HepG2 (cell line): ENCODE measurements around the gene FASTK. TPM values are rescaled to one million over a fixed set of nuclear protein-coding genes. Genes with fewer than 3 reads are reported as not detected.

Source experiments
- ATAC-seq: fragments of 200-7000 bp; cut with Tn5 transposase; 3 replicates; pipeline ENCODE4 v1.9.1; 2020; ENCODE audit warnings: mild to moderate bottlenecking, moderate library complexity
- BruUV-seq: library from RNA; stranded (reverse); fragments of 400-500 nt; replicated peaks from 2 replicates; lab custom pipeline; 2021; lab: Mats Ljungman, UMichigan
- CTCF ChIA-PET: fragments of 300-600 bp; formaldehyde crosslinking; extraction: SDS; loops from one replicate; lab custom pipeline; 2021; ENCODE audit warnings: low total read pairs, inconsistent platforms, low intra/inter-chr PET ratio; lab: Yijun Ruan, JAX
- POLR2A ChIA-PET: fragments of 350-600 bp; sonication (Branson Sonifier 250); formaldehyde crosslinking; loops from one replicate; lab custom pipeline; 2020; ENCODE audit warnings: antibody characterized with exemption, inconsistent platforms; lab: Yijun Ruan, JAX
- DNase-seq: peaks from one replicate; pipeline ENCODE4 v3.0.0-alpha.2; 2015; ENCODE audit warnings: low spot score
- FAIRE-seq: peaks from 3 replicates; lab custom pipeline; 2011; peaks lifted over from hg19 to GRCh38; lab: Jason Lieb, UNC
- H2AFZ ChIP-seq: one replicate; pipeline ENCODE4 v1.6.1; 2011; ENCODE audit warnings: low read length, inconsistent platforms
- H3K27ac ChIP-seq: fragments of 300-600 bp; 3 replicates; pipeline ENCODE4 v1.8.0; 2011; ENCODE audit warnings: mixed run types, mild to moderate bottlenecking, mixed read lengths, low read length, inconsistent platforms; ENCODE audit not compliant: insufficient read depth; ENCODE audit errors: extremely low read length
- H3K27me3 ChIP-seq, 2 experiments: fragments of 200-600 bp in 1 of 2; 2 replicates in 1 of 2; 3 replicates in 1 of 2; pipeline versions ENCODE4 v1.6.0 to v1.8.0; 2011; ENCODE audit warnings: low read length in 2 of 2, mild to moderate bottlenecking in 2 of 2, moderate library complexity in 2 of 2, inconsistent platforms in 1 of 2; ENCODE audit not compliant: insufficient read depth in 2 of 2, control insufficient read depth in 1 of 2
- H3K36me3 ChIP-seq, 2 experiments: fragments of 200-600 bp in 1 of 2; replicated peaks in 1 of 2; 2 replicates in 1 of 2; 3 replicates in 1 of 2; pipeline versions ENCODE4 v1.5.1 to v1.8.0; 2011; ENCODE audit warnings: low read length in 2 of 2, inconsistent platforms in 1 of 2; ENCODE audit not compliant: insufficient read depth in 2 of 2, control insufficient read depth in 1 of 2
- H3K4me1 ChIP-seq: 2 replicates; pipeline ENCODE4 v1.5.1; 2012; ENCODE audit warnings: low read length, inconsistent platforms; ENCODE audit not compliant: insufficient read depth
- H3K4me2 ChIP-seq: 2 replicates; pipeline ENCODE4 v1.6.0; 2011; ENCODE audit warnings: low read depth, low read length, inconsistent platforms
- H3K4me3 ChIP-seq, 3 experiments: fragments of 200-600 bp in 1 of 3; sonication (generic), shearing (Covaris generic) in 1 of 3; replicated peaks in 1 of 3; 2 replicates each; pipeline ENCODE4 v1.5.1; 2011 to 2016; ENCODE audit warnings: low read length in 3 of 3, inconsistent platforms in 2 of 3, low read depth in 2 of 3, mild to moderate bottlenecking in 2 of 3, control low read depth in 1 of 3, mixed read lengths in 1 of 3; ENCODE audit not compliant: insufficient read depth in 1 of 3
- H3K79me2 ChIP-seq: one replicate; pipeline ENCODE4 v1.6.1; 2011; ENCODE audit warnings: low read length, inconsistent platforms; ENCODE audit not compliant: insufficient read depth
- H3K9ac ChIP-seq: 2 replicates; pipeline ENCODE4 v1.6.0; 2011; ENCODE audit warnings: mild to moderate bottlenecking, low read depth, low read length, inconsistent platforms; ENCODE audit not compliant: insufficient read depth
- H3K9me3 ChIP-seq: 2 replicates; pipeline ENCODE4 v1.5.1; 2012; ENCODE audit warnings: mild to moderate bottlenecking, low read length
- H4K20me1 ChIP-seq: 2 replicates; pipeline ENCODE4 v1.6.0; 2011; ENCODE audit warnings: inconsistent platforms, mild to moderate bottlenecking, low read length, moderate library complexity; ENCODE audit not compliant: insufficient read depth
- ATRX ChIP-seq: sonication (generic); formaldehyde crosslinking; IDR thresholded peaks from 2 replicates; pipeline ENCODE4 v1.4.0; 2020; ENCODE audit warnings: missing genetic modification reagents, borderline replicate concordance
- NFAT5 ChIP-seq: sonication (generic); formaldehyde crosslinking; IDR thresholded peaks from 2 replicates; pipeline ENCODE4 v1.4.0; 2020; ENCODE audit warnings: missing genetic modification reagents
- REXO4 ChIP-seq: sonication (generic); formaldehyde crosslinking; IDR thresholded peaks from 2 replicates; pipeline ENCODE4 v1.8.0; 2022; ENCODE audit warnings: missing genetic modification reagents, mild to moderate bottlenecking, borderline replicate concordance
- SMYD3 ChIP-seq: sonication (generic); formaldehyde crosslinking; IDR thresholded peaks from 2 replicates; pipeline ENCODE4 v1.8.1; 2023; ENCODE audit warnings: mild to moderate bottlenecking, missing genetic modification reagents
- ZNF232 ChIP-seq: sonication (generic); formaldehyde crosslinking; IDR thresholded peaks from 2 replicates; pipeline ENCODE4 v1.4.0; 2020; ENCODE audit warnings: missing genetic modification reagents, borderline replicate concordance
- ZNF44 ChIP-seq: sonication (generic); formaldehyde crosslinking; IDR thresholded peaks from 2 replicates; pipeline ENCODE4 v1.5.1; 2020; ENCODE audit warnings: mild to moderate bottlenecking, missing genetic modification reagents
- ZNF562 ChIP-seq: sonication (generic); formaldehyde crosslinking; IDR thresholded peaks from 2 replicates; pipeline ENCODE4 v1.8.0; 2022; ENCODE audit warnings: missing genetic modification reagents, borderline replicate concordance
- ZNF724P ChIP-seq: sonication (generic); formaldehyde crosslinking; IDR thresholded peaks from 2 replicates; pipeline ENCODE4 v1.8.0; 2022; ENCODE audit warnings: missing genetic modification reagents, borderline replicate concordance
- WGBS: methylation state at CpG from one replicate; pipeline ENCODE4 v1.1.6; 2017; ENCODE audit warnings: low lambda C conversion rate; 5-methylcytosine and 5-hydroxymethylcytosine counted together
- in situ Hi-C: cut with HindIII; loops from 2 replicates; pipeline ENCODE4 v1.10.0; 2017; ENCODE audit warnings: low pct_unique_long_range_greater_than_20kb; ENCODE audit not compliant: extremely low pct_ligation_motif_present
- intact Hi-C: fragments of 100-400 bp; cut with micrococcal nuclease; formaldehyde crosslinking; loops from one replicate; pipeline ENCODE4 v1.10.0; 2022; ENCODE audit not compliant: unreplicated experiment
- polyA plus RNA-seq, 8 experiments: library from polyadenylated mRNA; depleted of rRNA in 3 of 8; stranded (reverse) in 7 of 8; unstranded in 1 of 8; fragments of >200 nt; fragmentation: Illumina TruSeq in 4 of 8; extraction: Trizol in 4 of 8; gene quantifications; 2 replicates each; pipeline versions ENCODE4 v1.2.1 to v1.2.3, GENCODE V29; 2011 to 2016; ENCODE audit warnings: low read depth in 4 of 8, missing spikeins in 1 of 8, mixed read lengths in 1 of 8; ENCODE audit not compliant: insufficient read depth in 1 of 8
- total RNA-seq, 5 experiments: library from RNA; depleted of rRNA; stranded (reverse); fragments of >200 nt; fragmentation: Illumina TruSeq; extraction: Trizol; gene quantifications; 2 replicates each; pipeline ENCODE4 v1.2.3, GENCODE V29; 2016; ENCODE audit warnings: low read depth in 1 of 5
- TF ChIP-seq, protein P1 (sequence below): sonication (generic); formaldehyde crosslinking; conservative IDR thresholded peaks from 2 replicates; pipeline ENCODE4 v1.4.0; 2020; ENCODE audit warnings: missing genetic modification reagents
- TF ChIP-seq, protein P2 (sequence below): sonication (generic); formaldehyde crosslinking; IDR thresholded peaks from 2 replicates; pipeline ENCODE4 v1.5.1; 2020; ENCODE audit warnings: mild to moderate bottlenecking, missing genetic modification reagents, borderline replicate concordance
- TF ChIP-seq, protein P3 (sequence below): sonication (generic); formaldehyde crosslinking; IDR thresholded peaks from 2 replicates; pipeline ENCODE4 v1.4.0; 2020; ENCODE audit warnings: missing genetic modification reagents

Gene FASTK
- total and polyA plus RNA-seq, 2 of the 13 experiments (the other 11 are each of a cell fraction or from before 2014, with no cell fraction given), result 52.9 to 55.7 TPM

- Histone ChIP-seq H3K36me3 (no peaks in the 10 kb centered on the region), H3K27me3 (no peaks in the 10 kb centered on the region), H3K4me1 (peaks cover 14% of the 10 kb centered on the region), H3K27ac (no peak overlapping the region), H4K20me1 (no peaks in the 10 kb centered on the region), H3K9ac (no peak overlapping the region), H3K4me2 (no peak overlapping the region), H3K79me2 (no peaks in the 10 kb centered on the region), H3K9me3 (no peaks in the 10 kb centered on the region), H3K4me3 (no peak overlapping the region), H2AFZ (no peak overlapping the region)
- ATAC-seq (no peak), FAIRE-seq (no peak), DNase-seq (no peak)
- in situ Hi-C loops (no loop called here), intact Hi-C loops (no loop called here)
- 88% methylated on average over 15 of the region's 30 CpGs for WGBS
- ChIA-PET CTCF (no interaction called here), POLR2A (no interaction called here)
- TF ChIP-seq, protein P1, sequence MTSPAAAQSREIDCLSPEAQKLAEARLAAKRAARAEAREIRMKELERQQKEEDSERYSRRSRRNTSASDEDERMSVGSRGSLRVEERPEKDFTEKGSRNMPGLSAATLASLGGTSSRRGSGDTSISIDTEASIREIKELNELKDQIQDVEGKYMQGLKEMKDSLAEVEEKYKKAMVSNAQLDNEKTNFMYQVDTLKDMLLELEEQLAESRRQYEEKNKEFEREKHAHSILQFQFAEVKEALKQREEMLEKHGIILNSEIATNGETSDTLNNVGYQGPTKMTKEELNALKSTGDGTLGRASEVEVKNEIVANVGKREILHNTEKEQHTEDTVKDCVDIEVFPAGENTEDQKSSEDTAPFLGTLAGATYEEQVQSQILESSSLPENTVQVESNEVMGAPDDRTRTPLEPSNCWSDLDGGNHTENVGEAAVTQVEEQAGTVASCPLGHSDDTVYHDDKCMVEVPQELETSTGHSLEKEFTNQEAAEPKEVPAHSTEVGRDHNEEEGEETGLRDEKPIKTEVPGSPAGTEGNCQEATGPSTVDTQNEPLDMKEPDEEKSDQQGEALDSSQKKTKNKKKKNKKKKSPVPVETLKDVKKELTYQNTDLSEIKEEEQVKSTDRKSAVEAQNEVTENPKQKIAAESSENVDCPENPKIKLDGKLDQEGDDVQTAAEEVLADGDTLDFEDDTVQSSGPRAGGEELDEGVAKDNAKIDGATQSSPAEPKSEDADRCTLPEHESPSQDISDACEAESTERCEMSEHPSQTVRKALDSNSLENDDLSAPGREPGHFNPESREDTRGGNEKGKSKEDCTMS (CRISPR knock-in tag), result no peak
- TF ChIP-seq ZNF232, result no peak
- no peak for TF ChIP-seq SMYD3
- TF ChIP-seq ATRX, result no peak
- no peak for TF ChIP-seq NFAT5 (CRISPR knock-in tag)
- TF ChIP-seq, protein P2, sequence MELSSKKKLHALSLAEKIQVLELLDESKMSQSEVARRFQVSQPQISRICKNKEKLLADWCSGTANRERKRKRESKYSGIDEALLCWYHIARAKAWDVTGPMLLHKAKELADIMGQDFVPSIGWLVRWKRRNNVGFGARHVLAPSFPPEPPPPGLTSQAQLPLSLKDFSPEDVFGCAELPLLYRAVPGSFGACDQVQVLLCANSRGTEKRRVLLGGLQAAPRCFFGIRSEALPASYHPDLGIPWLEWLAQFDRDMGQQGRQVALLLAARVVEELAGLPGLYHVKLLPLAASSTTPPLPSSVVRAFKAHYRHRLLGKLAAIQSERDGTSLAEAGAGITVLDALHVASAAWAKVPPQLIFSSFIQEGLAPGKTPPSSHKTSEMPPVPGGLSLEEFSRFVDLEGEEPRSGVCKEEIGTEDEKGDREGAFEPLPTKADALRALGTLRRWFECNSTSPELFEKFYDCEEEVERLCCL, result no peak
- TF ChIP-seq ZNF724P (CRISPR knock-in tag), result no peak
- TF ChIP-seq, protein P3, sequence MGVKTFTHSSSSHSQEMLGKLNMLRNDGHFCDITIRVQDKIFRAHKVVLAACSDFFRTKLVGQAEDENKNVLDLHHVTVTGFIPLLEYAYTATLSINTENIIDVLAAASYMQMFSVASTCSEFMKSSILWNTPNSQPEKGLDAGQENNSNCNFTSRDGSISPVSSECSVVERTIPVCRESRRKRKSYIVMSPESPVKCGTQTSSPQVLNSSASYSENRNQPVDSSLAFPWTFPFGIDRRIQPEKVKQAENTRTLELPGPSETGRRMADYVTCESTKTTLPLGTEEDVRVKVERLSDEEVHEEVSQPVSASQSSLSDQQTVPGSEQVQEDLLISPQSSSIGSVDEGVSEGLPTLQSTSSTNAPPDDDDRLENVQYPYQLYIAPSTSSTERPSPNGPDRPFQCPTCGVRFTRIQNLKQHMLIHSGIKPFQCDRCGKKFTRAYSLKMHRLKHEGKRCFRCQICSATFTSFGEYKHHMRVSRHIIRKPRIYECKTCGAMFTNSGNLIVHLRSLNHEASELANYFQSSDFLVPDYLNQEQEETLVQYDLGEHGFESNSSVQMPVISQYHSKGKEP (CRISPR knock-in tag), result no peak
- no peak for TF ChIP-seq REXO4 (CRISPR knock-in tag)
- TF ChIP-seq ZNF562 (CRISPR knock-in tag), result no peak
- no peak for TF ChIP-seq ZNF44
- no TSS peak for BruUV-seq
These were observed 39.8 kb downstream of the FASTK start for GRCh38 chr7:151040616-151041375.
